BLaER1 (cell line): ENCODE results near the gene FBH1.
"Not testable (repeated sequence)": the region's sequence is repeated elsewhere in the genome, so short reads cannot be mapped to it uniquely, and the experiment has no call there.

Source experiments
- H3K27ac ChIP-seq: shearing (Covaris generic); formaldehyde crosslinking; 2 replicates; pipeline ENCODE4 v1.8.1; 2022
- H3K27me3 ChIP-seq: shearing (Covaris generic); formaldehyde crosslinking; 2 replicates; pipeline ENCODE4 v1.8.1; 2022
- H3K36me3 ChIP-seq: shearing (Covaris generic); formaldehyde crosslinking; 2 replicates; pipeline ENCODE4 v1.8.1; 2022
- H3K4me1 ChIP-seq: shearing (Covaris generic); formaldehyde crosslinking; 2 replicates; pipeline ENCODE4 v1.8.1; 2022
- H3K4me2 ChIP-seq: shearing (Covaris generic); formaldehyde crosslinking; 2 replicates; pipeline ENCODE4 v1.8.1; 2022
- H3K4me3 ChIP-seq: shearing (Covaris generic); formaldehyde crosslinking; 2 replicates; pipeline ENCODE4 v1.8.1; 2022
- H3K9ac ChIP-seq: shearing (Covaris generic); formaldehyde crosslinking; 2 replicates; pipeline ENCODE4 v1.8.1; 2022
- H3K9me3 ChIP-seq: shearing (Covaris generic); formaldehyde crosslinking; 2 replicates; pipeline ENCODE4 v1.8.1; 2022
- H4K20me1 ChIP-seq: shearing (Covaris generic); formaldehyde crosslinking; 2 replicates; pipeline ENCODE4 v1.8.1; 2022
- Cebpa-rat ChIP-seq: shearing (Covaris generic); IDR thresholded peaks from 2 replicates; pipeline ENCODE4 v1.8.1; 2022

Gene FBH1

GRCh38 chr10:5856701-5857004 lies 33.4 kb upstream of the FBH1 start:
- Histone ChIP-seq H4K20me1 (no peaks in the 10 kb centered on the region), H3K36me3 (no peaks in the 10 kb centered on the region), H3K27ac (no peak overlapping the region), H3K9me3 (no peaks in the 10 kb centered on the region), H3K4me2 (no peak overlapping the region), H3K4me1 (0 out of 2 replicates have a peak, but pooled peaks cover 7% of the 10 kb centered on the region), H3K4me3 (no peak overlapping the region), H3K27me3 (no peaks in the 10 kb centered on the region), H3K9ac (no peak overlapping the region)
- TF ChIP-seq Cebpa-rat, result no peak

- Histone ChIP-seq H3K36me3 (peaks cover 18% of the 10 kb centered on the region), H3K27ac (no peak overlapping the region), H3K4me3 (no peak overlapping the region), H3K4me2 (no peak overlapping the region), H3K27me3 (no peaks in the 10 kb centered on the region), H4K20me1 (no peaks in the 10 kb centered on the region), H3K4me1 (no peaks in the 10 kb centered on the region), H3K9ac (no peak overlapping the region), H3K9me3 (peaks cover 7% of the 10 kb centered on the region)
- TF ChIP-seq Cebpa-rat, result no peak
Measured at GRCh38 chr10:5858811-5859210, 31.2 kb upstream of the FBH1 start.

- H3K27ac ChIP-seq, result no peak overlapping the region
- TF ChIP-seq Cebpa-rat, result no peak
- no peak overlapping the region for H3K4me3 ChIP-seq
- H3K4me1 ChIP-seq, result no peaks in the 10 kb centered on the region
- H3K4me2 ChIP-seq, result no peak overlapping the region
- no peak overlapping the region for H3K9ac ChIP-seq
- H3K9me3 ChIP-seq, result peaks cover 15% of the 10 kb centered on the region
- H4K20me1 ChIP-seq, result no peaks in the 10 kb centered on the region
- H3K36me3 ChIP-seq, result peaks cover 20% of the 10 kb centered on the region
- no peaks in the 10 kb centered on the region for H3K27me3 ChIP-seq
Measured at GRCh38 chr10:5860066-5860465, 30.0 kb upstream of the FBH1 start.

GRCh38 chr10:5862360-5862961 lies 27.6 kb upstream of the FBH1 start:
- Histone ChIP-seq H3K4me1 (peaks cover 15% of the 10 kb centered on the region), H3K9ac (no peak overlapping the region), H3K4me3 (no peak overlapping the region), H3K27me3 (no peaks in the 10 kb centered on the region), H3K27ac (no peak overlapping the region), H3K36me3 (peaks cover 20% of the 10 kb centered on the region), H3K4me2 (no peak overlapping the region), H3K9me3 (peaks cover 15% of the 10 kb centered on the region), H4K20me1 (no peaks in the 10 kb centered on the region)
- no peak for TF ChIP-seq Cebpa-rat

GRCh38 chr10:5862981-5863685 lies 26.9 kb upstream of the FBH1 start:
- not testable (repeated sequence) for H3K4me3 ChIP-seq, H3K27ac ChIP-seq, H3K9ac ChIP-seq, H3K4me2 ChIP-seq, H4K20me1 ChIP-seq, H3K27me3 ChIP-seq
- Histone ChIP-seq H3K4me1 (peaks cover 15% of the 10 kb centered on the region), H3K9me3 (peaks cover 21% of the 10 kb centered on the region), H3K36me3 (peaks cover 21% of the 10 kb centered on the region)

DNA sequence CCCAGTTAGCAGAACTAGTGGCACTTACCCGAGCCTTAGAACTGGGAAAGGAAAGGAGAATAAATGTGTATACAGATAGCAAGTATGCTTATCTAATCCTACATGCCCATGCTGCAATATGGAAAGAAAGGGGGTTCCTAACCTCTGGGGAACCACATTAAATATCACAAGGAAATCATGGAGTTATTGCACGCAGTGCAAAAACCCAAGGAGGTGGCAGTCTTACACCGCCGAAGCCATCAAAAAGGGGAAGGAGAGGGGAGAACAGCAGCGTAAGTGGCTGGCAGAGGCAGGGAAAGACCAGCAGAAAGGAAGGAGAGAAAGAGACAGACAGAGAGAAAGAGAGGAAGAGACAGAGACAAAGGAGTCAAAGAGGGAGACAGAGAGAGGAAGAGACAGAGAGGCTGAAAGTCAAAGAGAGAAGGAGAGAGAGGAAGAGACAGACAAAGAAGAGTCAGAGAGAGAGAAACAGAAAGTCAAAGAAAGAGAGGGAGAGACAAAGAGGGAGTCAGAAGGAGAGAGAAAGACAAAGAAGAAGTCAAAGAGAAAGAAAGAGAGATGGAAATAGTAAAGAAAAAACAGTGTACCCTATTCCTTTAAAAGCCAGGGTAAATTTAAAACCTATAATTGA lies 23.5 kb upstream of the FBH1 start:
- Histone ChIP-seq H3K4me1 (peaks cover 20% of the 10 kb centered on the region), H3K4me2 (peak overlapping the region; percentile 47), H3K9me3 (peaks cover 34% of the 10 kb centered on the region), H3K36me3 (peaks cover 34% of the 10 kb centered on the region)
- not testable (repeated sequence) for H3K27me3 ChIP-seq, H4K20me1 ChIP-seq, H3K27ac ChIP-seq, H3K4me3 ChIP-seq, H3K9ac ChIP-seq

DNA sequence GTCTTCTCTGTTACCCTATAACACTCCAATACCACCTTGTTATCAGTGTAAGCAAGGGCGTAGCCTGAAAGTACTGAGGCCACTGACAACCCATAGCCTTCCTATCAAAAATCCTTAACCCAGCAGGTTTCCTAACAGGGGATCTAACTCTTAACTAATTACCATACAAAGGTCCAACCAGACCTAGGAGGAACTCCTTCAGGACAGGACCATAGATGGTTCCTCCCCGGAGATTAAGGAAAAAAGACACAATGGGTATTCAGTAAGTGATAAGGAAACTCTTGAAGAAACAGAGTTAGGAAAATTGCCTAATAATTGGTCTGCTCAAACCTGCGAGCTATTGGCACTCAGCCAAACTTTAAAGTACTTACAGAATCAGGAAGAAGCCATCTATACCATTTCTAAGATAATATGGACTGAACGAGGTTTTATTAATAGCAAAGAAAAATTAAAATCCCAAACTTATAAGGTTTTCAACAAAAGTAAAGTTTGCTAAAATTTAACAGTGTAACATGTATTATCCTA lies 22.9 kb upstream of the FBH1 start:
- Histone ChIP-seq H3K9me3 (peaks cover 34% of the 10 kb centered on the region), H3K4me2 (peak overlapping the region; percentile 47; the same call in 1 of the 2 replicates), H3K4me1 (peaks cover 26% of the 10 kb centered on the region), H3K36me3 (peaks cover 33% of the 10 kb centered on the region)
- H3K27me3 ChIP-seq, H4K20me1 ChIP-seq, H3K27ac ChIP-seq, H3K9ac ChIP-seq, H3K4me3 ChIP-seq: not testable (repeated sequence)

DNA sequence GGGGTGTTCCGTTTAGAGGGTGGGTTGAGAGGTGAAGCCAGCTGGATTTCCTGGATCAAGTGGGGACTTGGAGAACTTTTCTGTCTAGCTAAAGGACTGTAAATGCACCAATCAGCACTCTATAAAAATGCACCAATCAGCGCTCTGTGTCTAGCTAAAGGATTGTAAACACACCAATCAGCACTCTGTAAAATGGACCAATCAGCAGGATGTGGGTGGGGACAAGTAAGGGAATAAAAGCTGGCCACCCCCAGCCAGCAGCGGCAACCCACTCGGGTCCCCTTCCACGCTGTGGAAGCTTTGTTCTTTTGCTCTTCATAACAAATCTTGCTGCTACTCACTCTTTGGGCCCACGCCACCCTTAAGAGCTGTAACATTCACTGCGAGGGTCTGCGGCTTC lies 21.7 kb upstream of the FBH1 start:
- peaks cover 34% of the 10 kb centered on the region for H3K4me1 ChIP-seq
- H3K4me2 ChIP-seq, H3K27ac ChIP-seq, H3K4me3 ChIP-seq, H3K27me3 ChIP-seq, H4K20me1 ChIP-seq, H3K9ac ChIP-seq: not testable (repeated sequence)
- peaks cover 20% of the 10 kb centered on the region for H3K36me3 ChIP-seq
- H3K9me3 ChIP-seq, result peaks cover 31% of the 10 kb centered on the region

DNA sequence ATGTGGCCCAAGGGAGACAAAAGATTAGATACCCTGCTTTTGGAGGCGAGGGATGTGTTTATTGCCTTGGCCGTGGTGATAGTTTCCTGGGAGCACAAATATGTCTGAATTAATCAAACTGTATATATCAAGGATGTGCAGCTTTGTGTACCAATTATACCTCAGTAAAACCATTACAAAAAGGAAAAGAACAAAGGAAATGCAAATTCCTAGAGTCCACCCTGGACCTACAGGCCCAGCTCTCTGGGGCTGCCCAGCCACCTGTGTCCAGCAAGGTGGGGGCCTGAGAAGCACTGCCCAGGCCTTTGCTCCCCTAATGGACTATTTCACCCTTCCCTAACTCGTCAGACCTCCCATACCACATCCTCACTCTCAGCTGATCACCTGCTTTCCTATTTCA lies 20.9 kb upstream of the FBH1 start:
- Histone ChIP-seq H3K27me3 (no peaks in the 10 kb centered on the region), H3K4me1 (peaks cover 41% of the 10 kb centered on the region), H3K4me2 (no peak overlapping the region), H3K9me3 (peaks cover 23% of the 10 kb centered on the region), H3K27ac (no peak overlapping the region), H4K20me1 (no peaks in the 10 kb centered on the region), H3K36me3 (peaks cover 14% of the 10 kb centered on the region; the same call in 1 of the 2 replicates), H3K9ac (no peak overlapping the region), H3K4me3 (no peak overlapping the region)
- TF ChIP-seq Cebpa-rat, result no peak

DNA sequence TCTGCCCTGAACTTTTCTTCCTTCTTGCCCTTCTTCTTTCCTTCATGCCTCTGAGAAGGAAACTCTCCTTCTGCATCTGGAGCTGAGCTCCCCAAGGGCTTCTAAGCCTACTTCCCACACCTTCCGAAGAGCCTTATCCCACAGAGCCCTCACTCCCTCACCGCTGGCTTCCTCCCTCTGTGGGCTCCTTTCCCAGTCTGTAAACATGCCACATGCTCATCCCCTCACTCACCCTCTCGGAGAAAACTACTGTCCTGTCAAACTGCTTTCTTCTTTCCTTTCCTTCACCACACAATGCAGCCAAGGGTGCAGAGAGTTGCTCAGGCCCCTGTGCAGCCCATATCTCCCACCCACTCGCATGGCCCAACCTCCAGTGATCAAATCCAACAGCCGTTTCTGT lies 18.4 kb upstream of the FBH1 start:
- Histone ChIP-seq H3K27ac (peak overlapping the region; percentile 28; the same call in 1 of the 2 replicates), H3K4me3 (no peak overlapping the region), H4K20me1 (no peaks in the 10 kb centered on the region), H3K4me1 (peaks cover 31% of the 10 kb centered on the region), H3K9ac (0 out of 2 replicates have a peak overlapping the region, but pooled peaks have one; percentile 18), H3K36me3 (peaks cover 33% of the 10 kb centered on the region), H3K9me3 (peaks cover 19% of the 10 kb centered on the region), H3K27me3 (no peaks in the 10 kb centered on the region), H3K4me2 (peak overlapping the region; percentile 56)
- no peak for TF ChIP-seq Cebpa-rat
